ENCODE measurements around the gene CDC42BPA.

CDC42BPA gene

GRCh38 chr1:227335242-227336020 is 17.1 kb upstream of the CDC42BPA start:
- no peak for DNase-seq

- DNase-seq: no peak
Observed at GRCh38 chr1:227333423-227333822, 15.1 kb upstream of the CDC42BPA start.

- DNase-seq: no peak
Observed at GRCh38 chr1:227330279-227331076, 12.2 kb upstream of the CDC42BPA start.

- DNase-seq: no peak
Observed at GRCh38 chr1:227328405-227329019, 10.2 kb upstream of the CDC42BPA start.

GRCh38 chr1:227325156-227325555 is 6.9 kb upstream of the CDC42BPA start:
- DNase-seq: no peak

- no peak for DNase-seq
Observed at GRCh38 chr1:227323967-227324268, 5.6 kb upstream of the CDC42BPA start.

GRCh38 chr1:227323171-227323966 is 5.1 kb upstream of the CDC42BPA start:
- DNase-seq: no peak

- DNase-seq: no peak
Observed at GRCh38 chr1:227322376-227322775, 4.1 kb upstream of the CDC42BPA start.

GRCh38 chr1:227321035-227321434 is 2.7 kb upstream of the CDC42BPA start:
- DNase-seq: no peak

- DNase-seq: no peak
Observed at GRCh38 chr1:227320476-227320875, 2.2 kb upstream of the CDC42BPA start.

- DNase-seq: peak; percentile 63 to 72
Observed at GRCh38 chr1:227318853-227319607, 738 bp upstream of the CDC42BPA start.

GRCh38 chr1:227317523-227318015 is 723 bp downstream of the CDC42BPA start:
- DNase-seq: peak; percentile 16 to 70

- peak in 1 of 2 experiments; percentile 15 for DNase-seq
Observed at GRCh38 chr1:227317011-227317451, 1.3 kb downstream of the CDC42BPA start.

- no peak for DNase-seq
Observed at GRCh38 chr1:227316456-227316855, 1.8 kb downstream of the CDC42BPA start.

GRCh38 chr1:227315629-227316346 is 2.5 kb downstream of the CDC42BPA start:
- peak in 1 of 2 experiments; percentile 32 for DNase-seq

- DNase-seq: no peak
Observed at GRCh38 chr1:227314014-227314848, 4.1 kb downstream of the CDC42BPA start.

GRCh38 chr1:227312361-227313025 is 5.8 kb downstream of the CDC42BPA start:
- DNase-seq: no peak

GRCh38 chr1:227311389-227312001 is 6.8 kb downstream of the CDC42BPA start:
- DNase-seq: no peak
